ENCODE measurements around the gene RASSF8. TPM values are rescaled to one million over a fixed set of nuclear protein-coding genes. Genes with fewer than 3 reads are reported as not detected.
"Not testable (repeated sequence)": the region's sequence is repeated elsewhere in the genome, so short reads cannot be mapped to it uniquely, and the experiment has no call there.

Gene RASSF8
- total RNA-seq, 1 donor from 2014 or later = 40.7 TPM

DNA sequence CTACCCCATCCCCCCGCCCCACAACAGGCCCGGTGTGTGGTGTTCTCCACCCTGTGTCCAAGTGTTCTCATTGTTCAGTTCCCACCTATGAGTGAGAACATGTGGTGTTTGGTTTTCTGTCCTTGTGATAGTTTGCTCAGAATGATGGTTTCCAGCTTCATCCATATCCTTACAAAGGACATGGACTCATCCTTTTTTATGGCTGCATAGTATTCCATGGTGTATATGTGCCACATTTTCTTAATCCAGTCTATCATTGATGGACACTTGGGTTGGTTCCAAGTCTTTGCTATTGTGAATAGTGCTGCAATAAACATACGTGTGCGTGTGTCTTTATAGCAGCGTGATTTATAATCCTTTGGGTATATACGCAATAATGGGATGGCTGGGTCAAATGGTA, 98.8 kb downstream of the RASSF8 start:
- DNase-seq (ENCODE audit: low spot score) = not testable (repeated sequence)

DNA sequence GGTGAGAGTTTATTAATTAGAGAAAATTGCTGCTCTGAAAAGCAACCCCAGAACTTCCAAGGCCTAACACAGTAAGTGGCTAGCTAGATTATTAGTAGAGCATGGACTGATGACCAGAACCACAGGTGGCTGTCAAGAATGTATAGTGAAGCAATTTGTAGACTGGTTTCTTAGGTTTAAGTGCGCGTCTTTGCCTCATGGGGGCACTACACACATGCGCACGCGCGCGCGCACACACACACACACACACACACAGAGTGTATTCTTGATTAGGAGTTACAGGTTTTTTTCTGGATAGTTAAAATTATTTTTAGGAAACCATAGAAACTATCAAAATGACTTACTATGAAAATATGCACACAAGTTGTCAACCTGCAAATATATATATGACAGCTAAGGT, 99.8 kb downstream of the RASSF8 start:
- DNase-seq (ENCODE audit: low spot score) = no peak

DNA sequence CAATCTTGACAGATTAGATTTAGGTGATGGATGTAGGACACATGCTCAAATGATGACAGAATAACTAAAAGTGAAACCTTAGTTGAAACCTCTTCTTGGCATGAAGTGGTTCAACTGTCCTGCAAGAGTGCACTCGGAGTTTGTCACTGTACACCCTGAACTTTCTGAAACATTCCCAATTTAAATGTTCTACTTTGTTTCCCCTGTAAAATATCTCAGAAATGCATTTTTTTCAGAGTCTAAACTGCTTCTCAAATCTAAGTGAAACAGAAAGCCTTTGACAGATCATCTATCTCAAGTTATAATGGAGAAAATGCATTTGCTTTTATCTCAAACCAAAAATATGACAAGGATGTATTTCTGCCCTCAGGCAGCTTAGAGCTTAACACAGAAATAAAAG, 100.3 kb downstream of the RASSF8 start:
- DNase-seq (ENCODE audit: low spot score) = no peak

DNA sequence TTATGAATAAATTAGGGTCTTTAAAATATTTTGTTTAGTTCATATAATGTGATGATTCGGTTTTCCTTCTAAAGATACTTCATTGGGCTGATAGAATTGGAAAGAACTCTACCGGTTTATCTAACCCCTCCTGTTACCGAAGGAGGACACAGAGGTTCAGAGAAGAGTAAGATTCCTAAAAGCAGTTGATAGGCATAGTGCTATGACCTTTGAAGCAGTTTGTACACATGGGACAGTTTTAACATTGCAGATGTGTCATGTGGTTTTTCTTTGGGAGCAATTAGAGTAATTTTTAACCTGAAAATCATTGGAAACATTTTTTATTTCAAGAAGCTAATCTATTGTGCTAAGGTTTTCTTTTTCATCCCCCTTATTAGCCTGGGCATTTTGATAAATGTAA, 103.5 kb downstream of the RASSF8 start:
- DNase-seq (ENCODE audit: low spot score) = no peak

DNA sequence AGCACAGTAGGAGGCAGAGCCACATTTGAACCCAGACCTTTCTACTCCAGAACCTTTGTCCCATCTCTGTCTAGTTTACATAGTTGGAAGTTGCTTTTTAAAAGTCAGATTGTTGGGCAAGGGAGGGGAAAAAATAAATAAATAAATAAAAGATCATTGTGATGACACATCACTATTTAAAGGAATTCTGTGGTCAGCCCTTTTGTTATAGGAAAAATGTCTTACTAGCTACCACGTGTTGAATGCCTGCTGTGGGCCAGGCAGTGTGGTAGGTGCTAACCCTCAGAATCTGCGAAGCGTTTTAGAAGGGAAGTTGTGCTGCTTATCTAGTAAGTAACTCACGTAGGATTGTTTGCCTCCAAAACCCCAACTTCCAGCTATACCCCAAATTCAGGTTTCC, 104.1 kb downstream of the RASSF8 start:
- no peak for DNase-seq (ENCODE audit: low spot score)

DNA sequence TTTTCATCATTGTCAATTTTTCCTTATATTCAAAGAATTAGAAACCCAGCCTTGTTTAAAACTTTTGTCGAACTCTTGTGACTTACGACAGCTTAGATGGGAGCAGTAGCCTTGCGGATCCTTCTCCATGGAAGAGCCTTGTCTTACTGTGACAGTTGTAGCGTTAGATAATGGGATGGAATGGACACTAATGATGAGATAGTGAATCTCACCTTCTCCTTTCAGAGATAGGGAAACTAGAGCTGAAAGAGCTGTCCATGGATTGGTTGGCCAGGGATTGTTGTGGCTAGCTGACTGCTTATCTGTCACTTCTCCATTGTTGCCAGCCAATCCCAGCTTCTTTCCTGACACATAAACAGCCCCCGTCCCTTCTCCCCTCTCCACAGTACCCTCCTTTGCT, 107.0 kb downstream of the RASSF8 start:
- no peak for DNase-seq (ENCODE audit: low spot score)

DNA sequence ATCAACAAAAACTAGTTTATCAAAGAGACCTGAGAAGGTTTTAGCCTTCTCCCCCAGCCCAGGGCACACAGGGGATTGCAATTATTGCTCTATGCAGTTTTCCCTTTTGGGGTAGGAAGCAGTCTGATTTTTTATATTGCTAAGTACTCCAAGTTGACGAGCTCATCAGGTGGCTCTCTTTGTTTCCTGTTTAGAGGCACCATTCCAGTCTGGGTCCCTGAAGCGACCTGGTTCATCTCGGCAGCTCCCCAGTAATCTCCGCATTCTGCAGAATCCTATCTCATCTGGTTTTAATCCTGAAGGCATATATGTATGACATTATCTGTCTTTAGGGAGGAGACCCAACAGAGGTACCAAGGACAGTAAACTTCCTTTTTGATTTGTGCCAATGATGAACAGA, 110.0 kb downstream of the RASSF8 start:
- no peak for DNase-seq (ENCODE audit: low spot score)

DNA sequence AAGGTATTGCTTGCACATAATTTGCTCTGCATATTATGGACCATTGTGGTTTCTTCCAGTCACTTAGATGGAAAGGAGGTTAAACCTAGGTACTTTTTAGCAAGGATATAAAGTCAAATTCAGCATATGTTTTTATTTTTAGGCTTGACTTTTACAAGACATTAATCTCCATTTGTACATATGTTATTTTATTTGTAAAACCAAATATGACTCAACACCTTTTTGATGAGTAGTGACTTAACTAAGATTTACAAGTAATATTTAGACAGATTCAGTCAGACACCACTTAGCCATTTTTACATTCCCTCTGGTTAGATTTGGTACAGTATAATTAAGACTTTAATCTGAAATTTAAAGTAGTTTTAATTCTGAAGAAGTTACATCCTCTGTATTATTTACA, 111.3 kb downstream of the RASSF8 start:
- DNase-seq (ENCODE audit: low spot score) = no peak

DNA sequence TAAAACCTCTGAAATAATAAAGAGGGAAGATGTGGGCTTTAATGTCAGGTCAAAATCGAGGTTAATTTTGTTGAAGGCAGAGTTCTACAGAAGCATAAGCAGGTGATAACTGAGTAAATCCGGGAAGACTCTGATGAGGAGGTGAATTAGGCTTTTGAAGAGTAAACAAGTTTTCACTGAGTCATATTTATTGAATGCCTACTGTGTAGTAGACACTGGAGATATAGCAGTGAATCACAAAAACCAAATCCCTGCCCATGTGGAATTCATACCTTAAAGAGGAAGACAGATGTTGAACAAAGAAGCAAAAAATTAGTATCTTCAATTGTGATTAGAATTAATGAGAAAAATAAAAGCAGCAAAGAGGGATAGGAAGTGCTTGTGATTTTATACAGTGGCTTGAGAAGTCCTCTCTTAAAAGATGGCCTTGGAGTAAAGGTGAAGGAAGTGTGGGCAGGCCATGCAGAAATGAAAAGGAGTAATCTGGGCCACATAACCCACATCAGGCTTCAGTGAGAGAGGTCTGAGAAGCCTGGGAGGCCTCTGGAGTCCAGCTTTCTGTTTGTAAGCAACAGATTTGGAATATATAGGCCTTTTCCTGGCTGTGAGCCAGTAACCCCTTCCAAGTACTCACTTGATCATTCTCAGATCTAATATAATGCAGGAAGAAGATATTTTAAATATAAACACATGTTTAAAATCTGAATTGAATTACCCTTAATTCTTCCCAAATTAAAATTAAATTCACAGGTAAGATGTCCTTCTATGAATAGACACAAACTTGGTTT, 119.6 kb downstream of the RASSF8 start:
- DNase-seq (ENCODE audit: low spot score) = no peak

DNA sequence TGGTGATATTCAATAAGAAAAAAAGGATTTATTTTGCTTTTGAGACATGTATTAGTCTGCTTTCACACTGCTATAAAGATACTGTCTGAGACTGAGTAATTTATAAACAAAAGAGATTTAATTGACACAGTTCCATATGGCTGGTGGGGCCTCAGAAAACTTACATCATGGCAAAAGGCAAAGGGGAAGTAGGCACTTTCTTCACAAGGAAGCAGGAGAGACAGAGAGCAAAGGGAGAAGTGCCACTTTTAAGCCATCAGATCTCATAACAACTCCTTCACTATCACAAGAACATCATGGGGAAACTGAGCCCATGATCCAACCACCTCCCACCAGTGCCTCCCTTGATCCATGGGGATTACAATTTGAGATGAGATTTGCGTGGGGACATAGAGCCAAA, 122.4 kb downstream of the RASSF8 start:
- no peak for DNase-seq (ENCODE audit: low spot score)

DNA sequence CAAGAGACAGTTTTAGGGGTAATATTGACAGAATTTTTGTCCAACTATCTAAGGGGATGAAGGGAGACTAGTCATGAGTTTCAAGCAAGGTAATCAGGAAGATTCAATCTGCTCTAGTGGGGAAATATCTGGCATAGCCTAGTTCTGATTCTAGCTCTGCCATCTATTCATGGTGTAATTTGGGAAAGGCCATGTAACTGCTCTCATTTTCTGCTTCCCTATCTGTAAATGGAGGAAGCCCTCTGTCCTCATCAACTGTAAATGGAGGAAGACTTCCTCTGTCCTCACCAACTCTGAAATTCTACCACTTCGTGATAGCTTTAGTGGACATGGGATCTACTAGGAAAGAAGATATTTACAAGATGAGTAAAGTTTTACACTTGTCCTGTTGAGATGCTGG, 128.5 kb downstream of the RASSF8 start:
- no peak for DNase-seq (ENCODE audit: low spot score)

DNA sequence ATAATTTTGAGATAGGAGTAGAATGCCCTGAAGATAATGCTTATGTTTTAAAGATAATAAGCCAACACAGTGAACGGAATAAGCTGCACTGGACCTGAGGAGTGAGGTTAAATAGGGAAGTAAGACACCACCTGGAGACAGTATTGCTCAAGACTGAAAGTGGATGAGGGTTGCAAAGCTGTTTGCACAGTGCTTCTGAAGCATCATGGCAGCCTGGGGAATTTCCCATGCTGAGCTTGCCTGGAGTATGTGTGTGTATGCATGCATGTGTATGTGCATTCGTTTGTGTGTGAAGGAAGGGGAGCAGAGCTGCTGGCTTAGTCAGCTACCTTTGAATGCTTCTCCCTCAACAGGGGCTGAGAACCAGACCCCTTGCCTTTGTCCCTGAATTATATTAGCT, 130.5 kb downstream of the RASSF8 start:
- DNase-seq (ENCODE audit: low spot score) = no peak

DNA sequence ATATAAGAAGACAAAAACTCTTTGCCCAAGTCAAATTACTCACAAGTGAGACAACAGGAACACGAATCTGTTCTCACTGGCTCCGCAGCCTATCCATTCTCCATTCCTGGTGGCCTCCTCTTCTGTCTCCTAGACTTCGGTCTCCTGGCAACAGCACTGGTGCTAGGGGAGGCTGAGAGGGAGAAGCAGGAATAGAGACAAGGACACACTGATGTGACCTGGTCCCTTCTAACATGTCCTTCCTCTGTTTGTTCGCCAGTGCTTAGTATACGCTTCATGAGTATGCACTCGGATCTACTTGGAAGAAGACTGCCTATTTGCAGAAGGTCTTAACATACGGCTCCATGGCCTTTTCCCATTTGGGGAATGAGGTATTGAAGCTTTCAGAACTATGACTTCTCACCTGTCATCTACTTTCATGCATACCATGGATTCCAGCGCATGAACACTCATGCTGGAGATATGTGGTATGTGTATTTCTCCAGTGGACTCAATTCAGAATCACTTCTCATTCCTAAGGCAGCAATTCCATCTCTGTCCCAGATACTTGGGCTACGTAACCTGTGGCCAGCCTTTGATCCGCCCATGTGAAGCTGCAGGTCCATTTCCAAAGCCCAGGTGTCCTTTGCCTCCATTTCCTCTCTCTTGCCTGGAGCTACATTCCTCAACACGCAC, 132.5 kb downstream of the RASSF8 start:
- no peak for DNase-seq (ENCODE audit: low spot score)

DNA sequence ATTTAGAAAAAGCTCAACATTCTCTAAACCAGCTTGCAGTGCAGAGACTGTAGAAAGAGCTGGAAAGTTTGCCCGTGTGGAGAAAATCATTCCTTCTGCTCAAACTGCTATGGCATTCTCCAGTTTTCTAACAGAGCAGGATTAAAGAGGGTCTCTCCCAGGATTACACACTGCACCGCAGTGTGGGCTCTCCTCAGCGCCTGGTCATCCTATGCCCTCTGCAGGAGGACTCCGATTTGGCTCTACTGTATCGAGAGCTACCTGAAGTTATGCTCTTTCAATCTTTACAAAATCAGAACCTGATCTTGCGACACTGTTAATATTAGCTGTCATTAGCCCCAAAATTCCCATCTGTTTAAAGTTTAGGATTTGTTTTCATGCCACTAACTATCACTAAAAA, 133.3 kb downstream of the RASSF8 start:
- no peak for DNase-seq (ENCODE audit: low spot score)

DNA sequence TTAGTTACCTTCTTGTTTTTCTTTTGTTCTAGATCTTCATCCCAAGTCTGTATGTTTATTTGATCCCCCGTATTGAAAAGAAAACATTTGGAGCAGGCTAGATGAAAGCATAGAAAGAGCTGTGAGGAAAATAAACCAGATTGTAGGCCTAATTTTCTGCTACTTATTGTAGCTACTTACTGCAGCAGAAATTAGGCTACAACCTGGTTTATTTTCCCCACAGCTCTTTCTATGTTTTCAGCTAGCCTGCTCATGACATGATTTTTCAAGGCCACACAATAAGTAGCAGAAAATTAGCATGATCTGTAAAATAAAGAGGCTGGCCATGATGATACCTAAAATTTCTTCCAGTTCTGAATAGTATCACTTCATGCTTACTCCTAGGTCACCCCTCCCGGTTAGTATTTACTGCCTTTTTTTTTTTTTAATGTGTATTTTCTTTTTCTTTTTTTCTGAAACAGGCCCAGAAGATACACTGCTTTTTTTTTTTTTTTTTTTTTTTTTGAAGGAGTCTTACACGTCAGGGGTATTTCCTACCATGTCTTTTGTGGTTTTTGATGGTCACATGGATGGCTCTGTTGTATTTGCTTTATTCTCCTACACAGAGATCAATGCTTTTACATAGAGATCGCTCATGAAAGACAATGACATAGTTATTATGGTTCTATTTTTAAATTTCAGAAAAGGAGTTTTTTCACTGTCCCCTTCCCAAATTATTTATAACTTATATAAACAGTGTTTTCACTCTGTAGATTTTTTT, 134.0 kb downstream of the RASSF8 start:
- DNase-seq (ENCODE audit: low spot score) = no peak

DNA sequence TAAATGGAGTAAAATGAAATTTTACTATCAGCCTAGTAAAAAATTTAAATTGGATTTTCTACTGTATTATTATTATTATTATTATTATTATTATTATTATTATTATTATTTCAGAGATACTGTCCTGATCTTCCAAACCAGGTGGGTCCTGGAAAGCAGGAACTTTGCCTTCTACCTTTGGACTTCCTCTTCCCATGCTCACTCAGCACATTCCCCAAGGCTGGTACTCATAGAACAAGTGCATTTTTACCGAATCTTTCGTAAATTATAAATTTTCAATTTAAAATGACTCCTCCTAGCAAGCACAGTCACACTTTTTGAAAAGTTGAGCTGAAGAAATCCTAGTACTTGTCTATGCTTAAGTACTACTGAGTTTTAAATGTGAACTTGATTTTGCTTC, 136.7 kb downstream of the RASSF8 start:
- DNase-seq (ENCODE audit: low spot score) = no peak

DNA sequence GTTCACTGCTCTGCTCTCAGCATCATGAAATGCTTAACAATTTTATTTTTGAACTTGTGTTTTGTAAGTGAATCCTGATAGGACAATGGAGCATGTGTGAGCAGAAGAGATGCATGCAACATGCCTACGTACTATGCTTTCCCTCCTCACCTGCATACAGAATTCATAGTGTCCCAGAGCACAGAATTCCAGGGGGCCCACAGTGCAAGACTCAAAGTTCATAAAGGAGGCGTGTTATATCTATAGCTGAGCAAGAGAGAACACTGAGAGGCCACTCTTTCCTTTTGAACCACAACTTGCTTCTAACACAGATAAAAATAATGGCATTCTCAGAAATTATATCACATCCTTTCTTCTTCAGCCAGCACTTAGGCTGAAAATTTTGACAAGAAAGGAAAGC, 137.6 kb downstream of the RASSF8 start:
- DNase-seq (ENCODE audit: low spot score) = no peak

DNA sequence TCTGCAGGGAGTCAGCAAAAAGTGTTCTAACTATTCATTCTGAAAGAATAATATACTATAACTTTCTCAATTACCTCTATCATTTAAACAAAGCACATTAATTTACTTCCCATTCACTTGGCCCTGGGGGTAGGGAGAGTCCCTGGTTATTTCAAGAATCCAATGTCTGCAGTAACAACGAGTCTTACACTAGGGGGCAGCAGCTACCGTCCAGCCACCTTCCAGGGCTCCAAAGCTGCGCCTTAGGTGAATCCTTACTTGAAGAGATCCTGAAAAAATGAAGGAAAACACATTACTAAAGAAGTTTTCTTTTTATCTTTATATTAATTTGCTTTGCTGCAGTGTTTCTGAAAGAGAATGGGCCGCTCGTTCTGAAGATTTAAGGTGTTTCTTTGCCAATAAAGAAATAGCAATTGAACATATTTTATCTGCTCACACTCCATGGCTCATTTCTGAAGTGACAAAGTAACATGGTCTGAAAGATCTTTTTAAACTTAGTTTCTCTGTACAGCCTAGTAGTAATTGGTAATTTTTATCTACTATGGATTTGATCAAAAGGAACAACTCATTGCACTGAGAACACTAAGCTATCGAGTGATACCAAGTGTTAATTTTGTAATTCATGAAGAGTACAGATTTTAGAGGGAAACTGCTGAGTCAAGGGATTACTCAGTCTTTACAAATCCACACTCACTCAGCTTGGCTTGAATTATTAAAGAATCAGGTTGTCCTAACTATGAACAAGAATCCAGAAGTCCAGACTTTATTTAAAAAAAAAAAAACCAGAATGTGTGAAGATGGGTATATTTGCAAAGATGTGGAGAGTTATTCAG, 138.8 kb downstream of the RASSF8 start:
- peak; percentile 72 for DNase-seq (ENCODE audit: low spot score)

DNA sequence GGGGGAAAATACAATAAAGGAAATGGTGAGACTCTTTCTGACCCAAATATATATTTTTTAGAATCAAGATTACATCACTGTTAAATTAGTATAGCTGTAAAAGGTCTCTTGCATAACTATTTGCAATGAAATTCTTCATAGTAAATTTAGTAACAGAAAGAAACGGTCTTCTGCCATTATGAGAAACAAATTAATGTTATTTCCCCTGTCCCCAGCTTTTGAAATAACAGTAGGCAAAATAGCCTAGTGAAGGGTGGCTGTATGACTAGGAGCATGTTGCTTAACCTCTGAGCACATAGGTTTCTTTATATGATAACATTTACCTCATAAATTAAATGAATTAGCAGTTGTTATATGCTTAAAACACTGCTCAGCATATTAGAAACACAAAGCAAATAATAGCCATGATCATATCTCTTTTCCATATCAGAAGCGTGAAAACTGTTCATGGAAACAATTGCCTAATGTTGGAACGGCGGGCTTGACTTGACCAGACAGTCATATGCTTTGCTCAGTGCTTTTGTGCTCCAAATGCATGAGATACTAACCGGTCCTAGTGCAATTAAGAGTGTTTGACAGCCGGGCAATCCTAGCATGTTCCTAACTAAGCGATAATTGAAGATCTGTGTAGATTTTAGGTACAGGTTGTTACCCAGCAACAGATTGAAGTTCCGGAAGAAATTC, 142.3 kb downstream of the RASSF8 start:
- no peak for DNase-seq (ENCODE audit: low spot score)

DNA sequence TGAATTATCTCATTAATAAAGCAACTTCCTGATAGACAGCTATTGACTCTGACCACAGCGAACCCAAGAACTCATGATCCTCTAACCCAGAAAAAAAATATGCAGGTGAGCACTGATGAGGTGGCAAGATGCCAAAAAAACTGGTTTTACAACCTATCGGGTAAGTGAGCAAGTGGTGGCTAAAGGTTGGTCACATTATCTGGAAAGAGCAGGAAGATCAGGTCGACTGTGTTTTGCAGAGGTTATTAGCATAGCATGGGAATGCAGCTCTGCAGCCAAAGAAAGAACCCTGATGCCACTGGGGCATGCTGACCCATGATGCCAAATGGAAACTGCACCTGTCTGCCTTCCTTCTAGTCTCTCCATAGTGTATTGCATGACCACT, 142.9 kb downstream of the RASSF8 start:
- peak; percentile 87 for DNase-seq (ENCODE audit: low spot score)

DNA sequence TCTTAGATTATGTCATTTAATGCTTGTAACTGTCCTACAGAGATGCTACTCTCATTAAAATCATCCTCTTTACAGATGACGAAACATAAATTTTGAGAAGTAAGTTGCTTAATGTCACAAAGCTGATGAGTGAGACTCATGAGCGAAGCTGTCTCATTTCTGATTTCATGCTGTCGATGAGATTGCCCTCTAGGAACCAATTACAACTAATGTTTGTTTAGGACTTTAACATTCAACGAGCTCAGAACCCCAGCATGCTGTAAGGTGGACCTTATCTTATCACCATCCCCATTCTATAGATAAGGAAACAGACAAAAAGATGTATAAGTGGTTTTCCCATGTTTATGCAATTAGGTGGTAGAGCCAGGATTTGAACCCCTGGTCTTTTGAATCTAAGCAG, 143.3 kb downstream of the RASSF8 start:
- DNase-seq (ENCODE audit: low spot score) = no peak
